GM23338 (cell line): ENCODE data around the gene JCHAIN. TPM values are rescaled to one million over a fixed set of nuclear protein-coding genes. Genes with fewer than 3 reads are reported as not detected.
A peak's percentile ranks its signal among the peaks of the same experiment; 100 is the strongest.

Experiments
- ATAC-seq: fragments of 200-7000 bp; cut with Tn5 transposase; 3 replicates; pipeline ENCODE4 v1.9.1; 2020
- DNase-seq: peaks from one replicate; pipeline ENCODE4 v3.0.0-alpha.2; 2015; ENCODE audit warnings: low spot score
- H2AFZ ChIP-seq: fragments of 200-600 bp; sonication (generic); 2 replicates; pipeline ENCODE4 v1.8.0; 2016; ENCODE audit warnings: antibody characterized with exemption, mild to moderate bottlenecking, moderate library complexity
- H3F3A ChIP-seq: fragments of 200-600 bp; sonication (generic); replicated peaks from 2 replicates; pipeline ENCODE4 v1.8.0; 2017; ENCODE audit warnings: antibody characterized with exemption, mixed run types, low read depth
- H3K27ac ChIP-seq: fragments of 200-600 bp; sonication (generic); 2 replicates; pipeline ENCODE4 v1.6.1; 2016; ENCODE audit warnings: low read depth
- H3K27me3 ChIP-seq: fragments of 200-600 bp; sonication (generic); 2 replicates; pipeline ENCODE4 v1.8.0; 2016; ENCODE audit warnings: mild to moderate bottlenecking, mixed run types, moderate library complexity; ENCODE audit not compliant: insufficient read depth
- H3K36me3 ChIP-seq: fragments of 200-600 bp; sonication (generic); 2 replicates; pipeline ENCODE4 v1.8.0; 2016; ENCODE audit warnings: mild to moderate bottlenecking; ENCODE audit not compliant: insufficient read depth
- H3K4me1 ChIP-seq: fragments of 200-600 bp; sonication (generic); 2 replicates; pipeline ENCODE4 v1.8.0; 2016; ENCODE audit warnings: mild to moderate bottlenecking, moderate library complexity; ENCODE audit not compliant: insufficient read depth
- H3K4me2 ChIP-seq: fragments of 200-600 bp; sonication (generic); 2 replicates; pipeline ENCODE4 v1.7.1; 2017; ENCODE audit warnings: mixed run types
- H3K4me3 ChIP-seq: fragments of 200-600 bp; sonication (generic); 2 replicates; pipeline ENCODE4 v1.6.1; 2016; ENCODE audit warnings: mixed run types
- H3K79me2 ChIP-seq: fragments of 200-600 bp; sonication (generic); replicated peaks from 2 replicates; pipeline ENCODE4 v1.8.0; 2017; ENCODE audit warnings: mild to moderate bottlenecking; ENCODE audit not compliant: insufficient read depth
- H3K9me2 ChIP-seq: fragments of 200-600 bp; sonication (generic); 2 replicates; pipeline ENCODE4 v1.8.0; 2017; ENCODE audit not compliant: insufficient read depth
- H4K20me1 ChIP-seq: fragments of 200-600 bp; sonication (generic); replicated peaks from 2 replicates; pipeline ENCODE4 v1.8.0; 2017; ENCODE audit warnings: mild to moderate bottlenecking; ENCODE audit not compliant: insufficient read depth
- H3K27ac Mint-ChIP-seq: 2 replicates; pipeline ENCODE4 v1.8.0; 2020; ENCODE audit warnings: inconsistent platforms, mild to moderate bottlenecking, moderate library complexity, mixed read lengths
- H3K27me3 Mint-ChIP-seq: 3 replicates; pipeline ENCODE4 v1.8.0; 2022; ENCODE audit warnings: low read depth, mild to moderate bottlenecking, moderate library complexity, mixed read lengths, inconsistent platforms; ENCODE audit not compliant: insufficient read depth, poor library complexity
- H3K36me3 Mint-ChIP-seq: 3 replicates; pipeline ENCODE4 v1.8.0; 2021; ENCODE audit warnings: low read depth, mild to moderate bottlenecking, inconsistent platforms, moderate library complexity, mixed read lengths
- H3K4me1 Mint-ChIP-seq: 3 replicates; pipeline ENCODE4 v1.8.0; 2020; ENCODE audit warnings: mild to moderate bottlenecking, inconsistent platforms, mixed read lengths
- H3K4me3 Mint-ChIP-seq: 3 replicates; pipeline ENCODE4 v1.8.0; 2021; ENCODE audit warnings: moderate library complexity, mild to moderate bottlenecking, inconsistent platforms, mixed read lengths
- H3K9me3 Mint-ChIP-seq: 3 replicates; pipeline ENCODE4 v1.8.0; 2020; ENCODE audit warnings: moderate library complexity, mild to moderate bottlenecking, inconsistent platforms, mixed read lengths
- CREB1 ChIP-seq: fragments of 250-450 bp; sonication (Bioruptor Pico); IDR thresholded peaks from 2 replicates; pipeline ENCODE4 v1.5.0; 2020; ENCODE audit warnings: low read depth, mild to moderate bottlenecking, moderate library complexity
- CTCF ChIP-seq, 2 experiments: fragments of 200-600 bp in 1 of 2; sonication (generic) in 1 of 2; conservative IDR thresholded peaks; 2 replicates each; pipeline versions ENCODE4 v1.5.1 to v1.6.1; 2016 to 2017; ENCODE audit warnings: antibody characterized with exemption in 2 of 2, low read depth in 2 of 2, mild to moderate bottlenecking in 2 of 2, moderate library complexity in 1 of 2
- ETS1 ChIP-seq: IDR thresholded peaks from 2 replicates; pipeline ENCODE4 v1.6.1; 2016; ENCODE audit warnings: antibody characterized with exemption
- EZH2 ChIP-seq: fragments of 200-600 bp; sonication (generic); IDR thresholded peaks from one replicate; pipeline ENCODE4 v1.8.0; 2017; ENCODE audit warnings: antibody characterized with exemption, mild to moderate bottlenecking, low read depth; ENCODE audit not compliant: unreplicated experiment
- EZH2phosphoT487 ChIP-seq: fragments of 200-600 bp; sonication (generic); IDR thresholded peaks from one replicate; pipeline ENCODE4 v1.8.1; 2018; ENCODE audit warnings: antibody characterized with exemption; ENCODE audit not compliant: unreplicated experiment
- NANOG ChIP-seq: IDR thresholded peaks from 2 replicates; pipeline ENCODE4 v1.6.1; 2016; ENCODE audit warnings: antibody characterized with exemption, borderline replicate concordance
- ZNF331 ChIP-seq: fragments of 250-450 bp; sonication (Bioruptor Pico); IDR thresholded peaks from 2 replicates; pipeline ENCODE4 v1.5.0; 2020; ENCODE audit warnings: low read depth, mild to moderate bottlenecking, moderate library complexity
- ZNF462 ChIP-seq: fragments of 250-450 bp; sonication (Bioruptor Pico); IDR thresholded peaks from 2 replicates; pipeline ENCODE4 v1.5.0; 2020; ENCODE audit warnings: mild to moderate bottlenecking, moderate library complexity
- polyA plus RNA-seq: library from polyadenylated mRNA; unstranded; fragments of >200 nt; fragmentation: Nextera tagmentation; extraction: Ambion mirVana; gene quantifications from 2 replicates; pipeline ENCODE4 v1.2.1, GENCODE V29; 2016
- total RNA-seq: library from RNA; depleted of rRNA; stranded (reverse); fragments of >200 nt; shearing (Covaris generic); gene quantifications from 2 replicates; pipeline ENCODE4 v1.2.3, GENCODE V29; 2014
- TF ChIP-seq, protein P1 (sequence below): IDR thresholded peaks from one replicate; pipeline ENCODE4 v1.6.1; 2018; ENCODE audit warnings: antibody characterized with exemption; ENCODE audit not compliant: unreplicated experiment

Gene JCHAIN
- total and polyA plus RNA-seq, 2 experiments from 2014 or later: 0.23 TPM; not detected in 1

- no peaks in the 10 kb centered on the region; the same call in 2 of the 3 replicates for H3K4me1 Mint-ChIP-seq
- no peaks in the 10 kb centered on the region for H3K9me2 ChIP-seq
- H4K20me1 ChIP-seq: no peaks in the 10 kb centered on the region
- H3K79me2 ChIP-seq: no peaks in the 10 kb centered on the region
- no peaks in the 10 kb centered on the region; the same call in 1 of the 2 replicates for H3K4me1 ChIP-seq
- no peaks in the 10 kb centered on the region for H3F3A ChIP-seq
- H3K27ac ChIP-seq: no peak within 1 kb of the TSS
- no peak within 1 kb of the TSS for H3K4me2 ChIP-seq
- no peaks in the 10 kb centered on the region for H3K27me3 ChIP-seq
- ATAC-seq (no peak), DNase-seq (no peak)
- H3K4me3 ChIP-seq: no peak within 1 kb of the TSS
- no peak within 1 kb of the TSS for H3K4me3 Mint-ChIP-seq
- H3K9me3 Mint-ChIP-seq: no peaks in the 10 kb centered on the region
- TF ChIP-seq EZH2 (no peak), NANOG (no peak), CTCF (conservative IDR thresholded peaks at IDR 0.05; ENCODE audit: low read depth in 2 of 2) (no peak), CREB1 (CRISPR knock-in tag) (no peak), ZNF331 (no peak), ZNF462 (CRISPR knock-in tag) (no peak), EZH2phosphoT487 (no peak), ETS1 (no peak)
- TF ChIP-seq, protein P1, sequence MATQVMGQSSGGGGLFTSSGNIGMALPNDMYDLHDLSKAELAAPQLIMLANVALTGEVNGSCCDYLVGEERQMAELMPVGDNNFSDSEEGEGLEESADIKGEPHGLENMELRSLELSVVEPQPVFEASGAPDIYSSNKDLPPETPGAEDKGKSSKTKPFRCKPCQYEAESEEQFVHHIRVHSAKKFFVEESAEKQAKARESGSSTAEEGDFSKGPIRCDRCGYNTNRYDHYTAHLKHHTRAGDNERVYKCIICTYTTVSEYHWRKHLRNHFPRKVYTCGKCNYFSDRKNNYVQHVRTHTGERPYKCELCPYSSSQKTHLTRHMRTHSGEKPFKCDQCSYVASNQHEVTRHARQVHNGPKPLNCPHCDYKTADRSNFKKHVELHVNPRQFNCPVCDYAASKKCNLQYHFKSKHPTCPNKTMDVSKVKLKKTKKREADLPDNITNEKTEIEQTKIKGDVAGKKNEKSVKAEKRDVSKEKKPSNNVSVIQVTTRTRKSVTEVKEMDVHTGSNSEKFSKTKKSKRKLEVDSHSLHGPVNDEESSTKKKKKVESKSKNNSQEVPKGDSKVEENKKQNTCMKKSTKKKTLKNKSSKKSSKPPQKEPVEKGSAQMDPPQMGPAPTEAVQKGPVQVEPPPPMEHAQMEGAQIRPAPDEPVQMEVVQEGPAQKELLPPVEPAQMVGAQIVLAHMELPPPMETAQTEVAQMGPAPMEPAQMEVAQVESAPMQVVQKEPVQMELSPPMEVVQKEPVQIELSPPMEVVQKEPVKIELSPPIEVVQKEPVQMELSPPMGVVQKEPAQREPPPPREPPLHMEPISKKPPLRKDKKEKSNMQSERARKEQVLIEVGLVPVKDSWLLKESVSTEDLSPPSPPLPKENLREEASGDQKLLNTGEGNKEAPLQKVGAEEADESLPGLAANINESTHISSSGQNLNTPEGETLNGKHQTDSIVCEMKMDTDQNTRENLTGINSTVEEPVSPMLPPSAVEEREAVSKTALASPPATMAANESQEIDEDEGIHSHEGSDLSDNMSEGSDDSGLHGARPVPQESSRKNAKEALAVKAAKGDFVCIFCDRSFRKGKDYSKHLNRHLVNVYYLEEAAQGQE: no peak
- no peaks in the 10 kb centered on the region for H3K36me3 ChIP-seq
- H3K27me3 Mint-ChIP-seq: peaks cover 3% of the 10 kb centered on the region
- H3K36me3 Mint-ChIP-seq: no peaks in the 10 kb centered on the region
- H3K27ac Mint-ChIP-seq: no peak within 1 kb of the TSS
- peak within 1 kb of the TSS; percentile 29; the same call in 1 of the 2 replicates for H2AFZ ChIP-seq
Measured at GRCh38 chr4:70628444-70628843, 37.9 kb downstream of the JCHAIN start, which contains the start of gene ENAM. Gene ENAM (plus strand): TSS chr4:70628744. CDS start chr4:70629501, 757 bp downstream.
